Peyer's patch (tissue), 4 donors: ENCODE measurements around the gene ADISSP. TPM values are rescaled to one million over a fixed set of nuclear protein-coding genes. Genes with fewer than 3 reads are reported as not detected.
A peak's percentile ranks its signal among the peaks of the same experiment; 100 is the strongest.

Experiments
- DNase-seq, 3 donors: peaks; one replicate each; pipeline ENCODE4 v3.0.0-alpha.2; 2017 to 2019
- H3K27ac ChIP-seq, 4 donors: fragments of 200-600 bp; sonication (generic); one replicate each; pipeline ENCODE4 v1.5.1; 2016 to 2019
- H3K27me3 ChIP-seq, 2 donors: fragments of 200-600 bp; sonication (generic); one replicate each; pipeline ENCODE4 v1.5.1; 2019
- H3K36me3 ChIP-seq, 3 donors: fragments of 200-600 bp; sonication (generic); one replicate each; pipeline ENCODE4 v1.5.1; 2016 to 2019
- H3K4me1 ChIP-seq, 4 donors: fragments of 200-600 bp; sonication (generic); one replicate each; pipeline ENCODE4 v1.5.1; 2016 to 2019
- H3K4me3 ChIP-seq, 4 donors: fragments of 200-600 bp; sonication (generic); 1 replicate in 3 of 4; 2 replicates in 1 of 4; pipeline ENCODE4 v1.5.1; 2016 to 2019; ENCODE audit warnings: mild to moderate bottlenecking in 1 of 4
- H3K9me3 ChIP-seq, 4 donors: fragments of 200-600 bp; sonication (generic); one replicate each; pipeline ENCODE4 v1.5.1; 2016 to 2019; ENCODE audit warnings: mild to moderate bottlenecking in 1 of 4
- CTCF ChIP-seq, 6 experiments: fragments of 450-650 bp in 4 of 6; fragments of 200-600 bp in 2 of 6; sonication (generic) in 1 of 6; IDR thresholded peaks; one replicate each; pipeline ENCODE4 v1.5.1; 2017 to 2019; ENCODE audit warnings: antibody characterized with exemption in 6 of 6, mild to moderate bottlenecking in 3 of 6, moderate library complexity in 1 of 6
- POLR2A ChIP-seq, 2 donors: fragments of 450-650 bp; IDR thresholded peaks; one replicate each; pipeline ENCODE4 v1.5.1; 2017; ENCODE audit warnings: antibody characterized with exemption in 2 of 2, mild to moderate bottlenecking in 2 of 2, moderate library complexity in 2 of 2
- total RNA-seq, 4 donors: library from RNA; depleted of rRNA; stranded (reverse); fragments of >200 nt; gene quantifications; one replicate each; pipeline ENCODE4 v1.1.0, GENCODE V29; 2016

The ADISSP gene
- total RNA-seq, 4 donors from 2014 or later = 7.4 to 13.2 (median 10.2) TPM

GRCh38 chr20:3751305-3751674 is 16.3 kb downstream of the ADISSP start:
- peak in 1 of 3 donors; percentile 42 for DNase-seq
- peak overlapping the region in 3 of 4 donors; percentile 36 to 51 (median 39) for H3K4me3 ChIP-seq
- TF ChIP-seq POLR2A (IDR thresholded peaks at IDR 0.05) (no peak), CTCF (IDR thresholded peaks at IDR 0.05) (no peak)
- H3K4me1 ChIP-seq = peaks cover 0 to 24% (median 2%) of the 10 kb centered on the region in 4 donors
- peaks cover 0 to 5% of the 10 kb centered on the region in 2 donors for H3K27me3 ChIP-seq
- H3K36me3 ChIP-seq = no peaks in the 10 kb centered on the region
- no peak overlapping the region for H3K27ac ChIP-seq
- H3K9me3 ChIP-seq = no peaks in the 10 kb centered on the region

- H3K36me3 ChIP-seq = no peaks in the 10 kb centered on the region
- H3K27me3 ChIP-seq = peaks cover 0 to 5% of the 10 kb centered on the region in 2 donors
- no peaks in the 10 kb centered on the region for H3K9me3 ChIP-seq
- no peak overlapping the region for H3K4me3 ChIP-seq
- peak in 1 of 3 donors; percentile 57 for DNase-seq
- TF ChIP-seq POLR2A (IDR thresholded peaks at IDR 0.05) = no peak
- TF ChIP-seq CTCF (IDR thresholded peaks at IDR 0.05) = peak in 5 of 6 experiments; percentile 4 to 70 (median 61)
- no peak overlapping the region for H3K27ac ChIP-seq
- peaks cover 0 to 24% (median 2%) of the 10 kb centered on the region in 4 donors for H3K4me1 ChIP-seq
Measured at GRCh38 chr20:3749689-3750531, 17.6 kb downstream of the ADISSP start.

GRCh38 chr20:3749087-3749688 is 18.4 kb downstream of the ADISSP start:
- no peak overlapping the region for H3K27ac ChIP-seq
- no peaks in the 10 kb centered on the region for H3K9me3 ChIP-seq
- TF ChIP-seq CTCF (IDR thresholded peaks at IDR 0.05) = no peak
- TF ChIP-seq POLR2A (IDR thresholded peaks at IDR 0.05) = no peak
- no peak for DNase-seq
- peaks cover 0 to 24% (median 2%) of the 10 kb centered on the region in 4 donors for H3K4me1 ChIP-seq
- H3K27me3 ChIP-seq = peaks cover 0 to 5% of the 10 kb centered on the region in 2 donors
- no peak overlapping the region for H3K4me3 ChIP-seq
- no peaks in the 10 kb centered on the region for H3K36me3 ChIP-seq

GRCh38 chr20:3748073-3748472 is 19.5 kb downstream of the ADISSP start:
- no peak for DNase-seq
- Histone ChIP-seq H3K4me1 (peaks cover 0 to 24% (median 2%) of the 10 kb centered on the region in 4 donors), H3K27me3 (peaks cover 0 to 5% of the 10 kb centered on the region in 2 donors), H3K36me3 (no peaks in the 10 kb centered on the region), H3K27ac (no peak overlapping the region), H3K4me3 (no peak overlapping the region), H3K9me3 (no peaks in the 10 kb centered on the region)
- TF ChIP-seq CTCF (IDR thresholded peaks at IDR 0.05) (no peak), POLR2A (IDR thresholded peaks at IDR 0.05) (no peak)

- Histone ChIP-seq H3K9me3 (no peaks in the 10 kb centered on the region), H3K36me3 (no peaks in the 10 kb centered on the region), H3K4me3 (no peak overlapping the region), H3K4me1 (peaks cover 0 to 24% (median 2%) of the 10 kb centered on the region in 4 donors), H3K27ac (no peak overlapping the region), H3K27me3 (peaks cover 0 to 5% of the 10 kb centered on the region in 2 donors)
- TF ChIP-seq CTCF (IDR thresholded peaks at IDR 0.05) = no peak
- no peak for TF ChIP-seq POLR2A (IDR thresholded peaks at IDR 0.05)
- no peak for DNase-seq
Measured at GRCh38 chr20:3747471-3747870, 20.1 kb downstream of the ADISSP start.
